SKM-1 treated with dmso at 0.1 percent for 144 hours (cell line): ENCODE measurements around the gene TECPR1.
A peak's percentile ranks its signal among the peaks of the same experiment; 100 is the strongest.

Experiments used
- DNase-seq: peaks from one replicate; lab custom pipeline; 2025; ENCODE audit not compliant: unreplicated experiment; lab: John Stamatoyannopoulos, UW

Gene TECPR1

DNA sequence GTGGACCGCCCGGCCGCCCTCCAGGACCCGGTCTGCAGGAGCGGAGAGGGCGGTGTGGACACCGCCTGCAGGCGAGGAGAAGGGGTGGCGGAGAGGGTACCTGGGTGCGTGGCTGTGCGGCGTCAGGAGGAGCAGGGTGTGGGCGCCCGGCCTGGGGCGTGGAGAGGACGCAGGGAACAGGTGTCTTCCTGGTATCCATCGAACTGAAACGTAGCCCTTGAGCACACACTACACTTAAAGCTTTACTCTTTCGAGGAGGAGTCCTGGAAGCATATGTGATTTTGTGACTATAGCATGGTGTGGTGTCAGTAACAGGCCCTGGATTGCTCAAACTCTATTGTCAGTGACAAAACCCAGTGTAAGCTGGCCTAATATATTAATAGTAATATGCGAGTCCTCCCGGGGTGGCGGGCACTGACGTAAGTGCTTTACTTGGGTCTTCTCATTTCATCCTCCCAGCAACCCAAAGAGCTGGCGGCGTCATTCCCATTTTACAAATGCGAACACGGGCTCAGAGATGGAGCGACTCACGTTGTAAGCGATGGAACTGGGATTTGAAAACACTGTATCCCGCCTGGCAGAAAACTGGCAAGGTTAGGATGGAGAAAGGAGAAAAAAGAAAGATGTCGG is 508 bp upstream of the TECPR1 start:
- no peak for DNase-seq

DNA sequence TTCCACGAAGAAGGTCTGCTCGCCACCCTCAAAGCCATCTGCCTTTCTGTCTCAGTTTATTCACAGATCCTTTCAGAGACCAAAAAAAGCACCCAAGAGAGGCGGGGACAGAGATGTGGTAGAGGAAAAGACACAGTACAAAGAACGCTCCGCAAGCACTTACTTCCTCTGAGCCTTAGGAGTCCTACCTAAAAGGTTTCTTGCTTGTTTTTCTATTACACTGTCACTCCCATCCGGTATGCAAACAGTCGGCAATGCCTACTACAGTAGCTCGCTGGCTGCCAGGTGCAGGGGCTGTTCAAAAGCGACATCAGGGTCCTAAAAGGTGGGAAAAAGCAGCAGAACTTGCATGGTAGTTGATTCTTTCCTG is 816 bp downstream of the TECPR1 start:
- DNase-seq, result no peak

DNA sequence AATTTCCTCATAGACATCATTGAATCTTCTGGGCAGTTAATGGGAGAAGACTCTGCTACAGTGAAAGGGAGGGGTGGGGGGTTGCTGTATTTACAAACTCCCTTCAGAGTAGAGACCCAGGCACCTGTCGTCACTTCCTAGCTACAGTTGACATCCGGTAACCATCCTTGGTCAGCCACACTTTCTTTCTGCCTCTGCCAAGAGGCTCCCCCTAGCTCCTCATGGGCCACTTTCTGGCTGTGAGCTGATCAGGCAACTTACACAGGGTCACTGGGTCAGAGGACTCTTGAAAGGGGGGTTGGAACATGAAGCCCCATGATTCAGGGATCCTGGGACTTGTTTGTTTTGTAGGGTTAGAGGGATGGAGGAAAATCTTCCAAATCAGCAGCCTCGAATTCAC is 1.2 kb downstream of the TECPR1 start:
- no peak for DNase-seq

DNA sequence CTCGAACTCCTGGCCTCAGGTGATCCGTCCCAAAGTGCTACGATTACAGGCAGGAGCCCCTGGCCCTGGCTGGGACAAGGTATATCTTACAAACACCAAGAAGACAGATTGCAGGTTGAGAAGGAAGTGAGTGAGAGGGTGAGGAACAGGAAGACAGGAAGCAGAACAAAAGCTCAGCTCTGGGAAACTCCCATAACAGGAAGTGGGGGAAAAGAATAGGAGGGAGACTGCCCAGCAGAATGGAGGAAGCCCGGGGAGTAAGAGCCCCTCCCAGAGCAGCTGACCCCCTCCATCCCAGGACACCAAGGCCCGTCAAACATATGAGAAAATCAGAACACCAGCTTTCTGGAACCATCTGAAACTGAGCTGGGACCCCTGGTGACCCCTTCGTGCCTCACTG is 2.9 kb downstream of the TECPR1 start:
- DNase-seq, result peak; percentile 25

DNA sequence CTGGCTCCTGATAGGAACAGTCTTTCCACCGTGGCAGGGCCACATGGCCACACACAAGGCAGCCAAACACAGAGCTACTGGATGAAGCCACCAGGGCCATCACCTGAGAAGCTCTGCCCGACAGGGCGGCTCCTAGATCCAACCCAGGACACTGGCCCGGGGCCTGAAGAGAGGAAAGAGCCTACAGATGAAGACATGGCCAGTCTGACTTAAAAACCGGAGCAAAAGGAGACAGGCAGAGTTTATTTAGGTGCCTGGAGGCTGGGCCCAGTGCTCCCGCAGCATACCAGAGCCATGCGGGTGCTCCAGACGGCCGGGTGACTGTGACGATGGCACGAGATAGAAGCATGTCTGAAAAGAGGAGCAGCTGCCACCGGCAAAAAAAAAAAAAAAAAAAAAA is 3.9 kb downstream of the TECPR1 start:
- DNase-seq, result no peak

DNA sequence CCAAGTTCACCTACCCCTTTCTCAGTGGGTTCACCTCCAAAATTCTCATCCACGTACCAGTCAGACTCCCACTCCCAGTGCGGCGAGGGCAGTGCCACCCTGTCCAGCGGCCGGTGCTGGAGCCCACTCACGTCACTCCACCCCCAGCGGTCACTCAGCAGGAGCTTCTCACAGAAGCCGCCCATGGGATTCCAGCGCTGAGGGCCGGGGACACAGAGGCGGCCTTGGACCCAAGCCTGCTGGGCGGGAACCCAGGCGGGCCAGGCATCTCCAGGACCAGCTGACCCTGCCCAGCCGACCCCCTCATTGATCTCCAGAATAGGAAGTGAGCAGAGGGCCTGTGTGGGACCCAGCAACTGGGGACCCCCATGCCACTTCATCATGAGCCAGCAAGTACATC is 7.2 kb downstream of the TECPR1 start:
- DNase-seq, result no peak

DNA sequence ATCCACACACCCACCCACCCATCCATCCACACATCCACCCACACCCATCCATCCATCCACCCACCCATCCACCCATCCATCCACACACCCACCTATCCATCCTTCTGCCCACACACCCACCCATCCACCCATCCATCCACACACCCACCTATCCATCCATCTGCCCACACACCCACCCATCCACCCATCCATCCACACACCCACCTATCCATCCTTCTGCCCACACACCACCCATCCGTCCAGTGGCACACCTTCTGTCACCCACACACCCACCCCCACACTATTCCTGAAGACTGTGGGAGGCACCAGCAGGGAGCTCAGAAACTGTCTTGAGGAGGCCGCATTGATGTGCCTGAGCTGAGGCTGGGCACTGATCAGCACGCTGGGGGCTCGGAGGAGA is 9.1 kb downstream of the TECPR1 start:
- DNase-seq, result no peak

DNA sequence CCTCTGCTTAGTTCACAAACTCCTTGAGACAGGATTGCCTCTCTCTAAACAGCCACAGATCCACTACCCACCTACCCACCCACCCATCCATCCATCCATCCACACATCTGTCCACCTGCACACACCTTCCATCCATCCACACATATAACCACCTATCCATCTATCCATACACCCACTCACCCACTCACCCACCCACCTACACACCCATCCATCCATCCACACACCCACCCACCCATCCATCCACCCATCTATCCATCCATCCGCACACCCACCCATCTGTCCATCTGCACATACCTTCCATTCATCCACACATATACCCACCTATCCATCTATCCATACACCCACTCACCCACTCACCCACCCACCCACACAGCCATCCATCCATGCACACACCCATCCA is 9.7 kb downstream of the TECPR1 start:
- DNase-seq, result no peak

DNA sequence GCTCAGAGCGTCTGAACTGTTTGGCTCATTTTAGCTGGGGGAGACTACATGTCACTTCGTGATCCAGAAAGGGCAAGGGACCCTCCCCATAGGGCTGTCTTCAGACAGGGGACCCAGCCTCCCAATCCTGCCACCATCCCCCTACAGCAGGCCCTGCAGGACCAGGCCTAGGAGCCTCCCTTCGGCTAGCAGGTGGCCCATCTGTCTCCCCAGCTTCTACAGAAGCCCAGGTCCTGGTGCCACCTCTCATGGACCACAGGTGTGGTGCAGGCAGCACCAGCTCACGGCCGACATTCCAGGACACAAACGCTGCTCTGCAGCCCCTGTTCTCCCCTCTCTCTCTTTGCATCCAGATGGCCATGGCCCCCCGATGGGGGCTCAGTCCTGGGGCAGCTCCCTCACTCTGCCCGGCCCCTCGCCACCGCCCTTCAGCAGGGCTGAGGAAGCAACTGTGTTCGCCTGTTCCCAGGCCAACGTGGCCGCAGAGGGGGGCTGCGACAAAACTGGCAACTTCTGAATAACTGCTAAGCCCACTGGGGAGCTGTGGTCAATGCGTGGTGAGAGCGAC is 10.3 kb downstream of the TECPR1 start:
- no peak for DNase-seq

DNA sequence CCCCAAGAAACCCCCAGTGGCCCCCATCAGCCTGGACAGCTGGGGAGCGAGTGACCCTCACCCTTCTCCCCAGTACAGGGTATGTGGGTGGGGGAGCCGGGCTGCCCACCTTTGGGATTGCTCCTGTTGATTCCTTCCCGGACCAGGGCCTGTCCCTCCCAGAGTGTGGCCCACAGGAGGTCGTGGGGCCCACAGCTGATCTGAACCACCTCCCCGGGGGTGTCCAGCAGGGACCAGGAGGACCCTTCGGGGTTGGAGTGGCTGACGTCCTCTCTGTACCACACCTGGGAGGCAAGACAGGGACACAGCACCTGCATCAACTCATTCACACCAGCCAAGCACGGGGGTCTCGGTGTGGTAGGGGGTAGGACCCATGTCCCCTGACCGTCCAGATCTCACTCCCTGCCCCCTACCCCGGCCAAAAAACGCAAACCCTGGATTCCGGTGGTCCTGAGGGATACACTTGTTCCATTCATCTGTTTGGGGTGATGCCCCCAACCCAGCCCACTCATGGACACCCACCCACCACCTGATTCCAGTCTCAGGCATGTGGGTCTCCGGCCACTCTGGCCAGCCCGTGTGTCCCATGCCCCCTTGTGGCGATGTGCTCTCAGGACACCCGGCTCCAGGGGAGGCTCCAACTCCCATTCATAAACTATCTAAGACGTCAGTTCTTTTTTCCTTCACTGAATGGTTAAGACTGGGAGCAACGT is 10.9 kb downstream of the TECPR1 start:
- DNase-seq, result peak; percentile 19

DNA sequence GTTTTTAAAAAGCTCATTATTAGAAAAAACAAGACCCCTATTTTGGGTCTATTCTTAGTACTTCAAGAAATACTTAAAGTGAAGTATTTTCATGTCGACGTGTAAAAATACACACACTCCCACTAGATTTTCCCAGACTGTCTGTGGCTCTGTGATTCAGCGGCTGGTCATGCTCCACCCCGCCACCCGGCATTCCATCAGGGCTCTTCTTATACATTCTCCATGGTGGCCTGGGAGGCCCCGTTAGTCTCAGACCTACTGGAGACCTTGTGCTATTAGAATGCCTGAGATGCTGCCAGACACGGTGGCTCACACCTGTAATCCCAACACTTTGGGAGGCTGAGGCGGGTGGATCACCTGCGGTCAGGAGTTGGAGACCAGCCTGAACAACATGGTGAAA is 13.1 kb downstream of the TECPR1 start:
- DNase-seq, result no peak

DNA sequence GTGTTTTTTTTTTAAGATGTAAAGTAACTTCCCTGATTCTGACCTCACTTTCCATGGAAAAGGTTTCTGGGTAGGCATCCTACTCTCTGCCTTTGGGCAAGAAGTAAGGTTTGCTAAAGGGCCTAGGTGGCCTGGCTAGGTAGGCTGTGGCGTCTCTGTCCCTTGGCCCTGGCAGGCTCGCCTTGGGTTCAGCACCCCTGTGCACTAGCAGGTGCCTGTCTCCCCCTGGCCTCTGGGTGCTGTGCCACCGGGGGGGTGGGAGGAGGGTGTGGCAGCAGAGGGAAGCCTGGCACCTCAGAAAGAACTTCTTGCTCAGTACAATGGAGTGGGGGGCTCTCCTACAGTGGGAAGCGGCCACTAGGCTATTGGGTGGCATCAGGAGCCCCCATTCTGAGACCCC is 14.0 kb downstream of the TECPR1 start:
- DNase-seq, result no peak

DNA sequence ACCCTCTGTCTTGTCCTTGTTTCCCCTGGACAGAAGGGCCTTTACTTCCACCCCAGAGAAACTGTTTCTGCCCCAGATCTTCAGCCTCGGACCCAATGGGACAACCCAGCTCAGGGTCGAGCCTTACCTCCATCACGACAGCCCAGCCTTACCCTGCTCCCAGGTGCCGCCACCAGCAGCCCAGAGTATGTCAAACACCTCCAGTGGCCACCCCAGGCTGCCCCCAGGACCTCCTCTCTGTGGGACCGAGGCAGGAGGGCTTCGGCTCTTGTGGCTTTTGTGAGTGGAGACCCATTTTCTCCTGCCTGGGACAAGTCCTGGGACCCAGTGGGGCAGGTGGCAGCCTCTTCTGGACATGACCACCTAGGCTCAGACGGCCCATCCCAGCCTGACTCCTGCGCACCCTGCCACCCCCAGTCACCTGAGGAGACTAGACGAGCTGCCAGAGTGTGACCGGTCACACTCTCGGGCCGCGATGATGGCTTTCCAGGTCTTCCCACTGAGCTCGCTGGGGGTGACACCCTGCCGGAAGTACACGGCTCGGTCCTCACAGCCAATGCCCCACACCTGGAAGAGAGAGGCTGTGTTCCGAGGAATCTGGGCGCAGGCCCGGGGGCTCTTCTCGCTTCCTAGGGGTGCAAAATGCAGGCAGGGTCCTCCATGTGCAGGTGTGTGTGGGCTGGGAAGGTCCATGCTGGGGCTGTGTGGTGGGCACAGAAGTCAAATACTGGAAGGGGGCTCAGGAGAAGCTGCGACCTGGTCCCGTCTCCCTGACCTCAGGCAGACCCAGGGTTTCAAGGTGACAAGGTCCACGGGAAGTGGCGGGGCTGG is 15.5 kb downstream of the TECPR1 start:
- DNase-seq, result no peak

DNA sequence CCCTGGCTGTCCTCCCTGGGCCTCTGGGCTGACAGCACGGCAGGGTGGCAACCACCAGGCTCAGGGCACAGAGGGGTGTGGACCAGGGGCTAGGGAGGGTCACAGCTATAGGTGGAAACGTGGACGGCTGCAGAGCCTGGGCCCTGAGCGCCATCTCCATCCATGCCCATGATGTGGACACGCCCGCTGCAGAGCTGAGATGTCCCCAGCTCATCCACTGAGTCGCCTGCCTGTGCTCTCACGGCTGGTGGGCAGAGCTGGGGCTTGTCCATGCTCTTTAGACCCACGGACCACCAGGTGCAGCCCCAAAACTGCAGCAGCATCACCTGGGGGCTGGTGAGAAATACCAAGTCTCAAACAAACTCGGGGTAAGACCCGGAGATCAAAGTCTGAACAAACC is 16.1 kb downstream of the TECPR1 start:
- DNase-seq, result no peak

DNA sequence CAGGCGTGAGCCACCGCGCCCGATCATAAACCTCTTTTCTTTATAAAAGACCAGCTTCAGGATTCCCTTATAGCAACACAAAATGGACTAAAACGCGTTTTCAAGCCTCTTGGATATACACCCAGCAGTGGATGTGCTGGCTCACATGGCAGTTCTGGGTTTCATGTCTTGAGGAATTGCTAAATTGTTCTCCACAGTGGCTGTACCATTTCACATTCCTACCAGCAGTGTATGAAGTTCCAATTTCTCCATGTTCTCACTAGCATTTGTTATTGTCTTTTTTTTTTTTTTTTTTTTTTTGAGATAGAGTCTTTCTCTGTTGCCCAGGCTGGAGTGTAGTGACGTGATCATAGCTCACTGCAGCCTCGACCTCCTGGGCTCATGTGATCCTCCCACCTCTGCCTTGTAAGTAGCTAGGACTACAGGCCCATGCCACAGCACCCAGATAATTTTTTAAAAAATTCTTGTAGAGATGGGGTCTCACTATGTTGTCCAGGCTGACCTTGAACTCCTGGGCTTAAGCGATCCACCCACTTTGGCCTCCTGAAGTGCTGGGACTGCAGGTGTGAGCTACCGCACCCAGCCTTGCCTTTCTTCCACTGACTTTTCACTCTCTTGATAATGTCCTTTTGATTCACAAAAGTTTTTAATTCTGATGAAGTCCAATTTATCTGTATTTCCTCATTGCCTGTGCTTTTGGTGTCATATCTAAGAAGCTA is 17.4 kb downstream of the TECPR1 start:
- no peak for DNase-seq

DNA sequence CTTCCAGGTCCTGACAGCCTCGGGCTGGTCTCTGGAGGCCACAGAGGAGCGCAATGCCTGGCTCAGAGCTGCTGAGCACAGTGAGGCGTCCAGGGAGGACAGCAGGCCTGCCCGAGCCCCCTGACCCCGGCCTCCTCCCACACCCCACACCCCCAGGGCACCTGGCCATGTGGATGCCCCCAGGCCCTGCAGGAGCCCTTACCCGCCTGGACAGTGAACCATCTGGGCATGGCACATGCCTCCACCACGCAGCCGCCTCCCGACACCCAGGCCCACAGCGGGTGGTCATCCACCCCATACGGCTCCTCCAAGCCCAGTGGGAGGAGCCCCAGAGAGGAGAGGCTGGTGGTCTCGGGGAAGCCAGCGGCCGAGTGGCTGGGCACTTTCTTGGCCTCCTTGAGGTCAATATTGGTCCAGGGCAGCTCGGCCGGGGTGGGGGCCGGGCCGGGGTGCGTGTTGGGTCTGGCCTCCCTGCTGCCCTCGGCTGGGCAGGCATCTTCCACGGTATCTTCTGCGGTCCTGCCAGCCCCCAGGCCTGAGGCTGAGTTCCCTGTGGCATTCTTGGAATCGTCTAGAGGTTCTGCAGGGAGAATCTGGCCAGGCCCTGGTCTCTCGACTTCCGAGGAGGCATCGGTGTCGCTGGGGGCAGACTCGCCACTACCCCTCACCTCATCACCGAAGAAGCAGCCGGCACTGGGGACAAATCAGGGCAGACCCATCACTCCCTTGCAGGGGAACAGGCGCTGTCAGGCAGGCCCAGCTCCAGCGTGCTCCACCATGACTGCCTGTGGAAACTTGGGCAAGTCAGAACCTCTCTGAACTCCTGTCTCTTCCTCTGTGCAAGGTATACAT is 18.6 kb downstream of the TECPR1 start:
- no peak for DNase-seq

DNA sequence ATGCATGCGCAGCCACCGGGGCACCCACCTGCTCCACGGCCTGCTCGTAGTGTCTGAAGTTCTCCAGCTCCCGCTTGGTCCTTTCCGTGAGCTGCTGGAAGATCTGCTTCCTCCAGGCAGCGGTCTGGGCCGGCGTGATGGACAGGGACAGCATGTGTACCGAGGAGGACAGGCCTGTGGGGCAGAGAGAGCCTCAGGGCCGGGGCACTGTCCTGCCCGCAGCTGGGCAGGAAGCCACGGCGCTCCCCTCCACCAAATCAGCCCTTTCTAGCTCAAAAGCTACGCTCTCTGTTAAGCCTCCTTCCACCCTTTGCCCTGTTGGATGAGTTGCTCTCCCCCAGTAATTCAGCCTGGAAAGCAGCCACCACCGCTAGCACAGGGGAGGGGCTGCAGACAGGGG is 19.2 kb downstream of the TECPR1 start:
- no peak for DNase-seq

DNA sequence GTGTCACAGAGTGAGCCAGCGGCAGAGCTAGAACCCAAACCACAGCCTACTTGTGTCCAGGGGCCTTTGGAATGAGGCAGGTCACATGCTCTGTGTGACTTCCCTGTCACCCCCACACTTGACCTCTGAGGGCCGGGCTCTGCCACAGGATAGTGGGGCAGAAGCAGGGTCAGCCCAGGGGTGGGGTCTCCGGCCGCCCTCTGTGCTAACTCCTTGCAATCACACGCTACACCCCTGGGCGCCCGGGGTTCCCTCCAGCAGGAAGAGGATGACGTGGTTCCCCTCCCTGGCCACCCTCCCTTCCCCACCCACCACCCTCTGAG is 19.8 kb downstream of the TECPR1 start:
- DNase-seq, result no peak

DNA sequence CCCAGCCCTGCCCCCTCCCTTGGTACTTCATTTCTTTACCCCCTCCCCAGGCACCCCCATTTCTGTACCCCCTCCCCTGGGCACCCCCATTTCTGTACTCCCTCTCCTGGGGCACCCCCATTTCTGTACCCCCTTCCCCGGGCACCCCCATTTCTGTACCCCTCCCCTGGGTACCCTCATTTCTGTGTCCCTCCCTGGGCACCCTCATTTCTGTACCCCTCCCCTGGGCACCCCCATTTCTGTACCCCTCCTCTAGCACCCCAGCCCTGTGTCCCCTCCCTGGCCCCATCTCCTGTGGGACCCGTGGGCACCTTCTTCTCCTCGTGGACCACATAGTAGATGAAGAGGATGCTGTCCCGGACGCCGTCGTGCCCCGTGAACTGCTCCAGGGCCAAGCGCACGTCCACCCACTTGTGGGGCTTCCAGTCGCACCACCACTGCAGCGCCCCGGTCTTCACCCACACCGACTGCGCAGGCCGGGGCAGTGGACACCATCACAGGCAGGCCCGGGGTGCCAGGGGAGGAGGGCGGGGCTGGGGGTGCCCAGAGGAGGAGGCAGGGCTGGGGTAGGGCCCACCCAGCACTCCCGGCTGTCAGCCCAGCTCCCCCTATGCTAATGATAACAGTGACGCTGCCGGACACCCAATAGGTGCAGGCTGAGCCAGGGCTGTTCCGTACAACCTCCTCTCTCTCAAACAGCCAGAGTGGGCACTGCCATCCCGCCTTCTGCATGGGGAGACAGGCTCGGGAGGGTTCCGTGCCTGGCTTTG is 20.4 kb downstream of the TECPR1 start:
- no peak for DNase-seq
